Stomach (tissue), 9 donors: Measurements from ENCODE around the gene CD101. TPM values are rescaled to one million over a fixed set of nuclear protein-coding genes. Genes with fewer than 3 reads are reported as not detected.

ENCODE experiments used
- DNase-seq, 2 donors: peaks; one replicate each; pipeline versions ENCODE4 v3.0.0 to v3.0.0-alpha.2; 2013 to 2019
- H3K27ac ChIP-seq, 5 donors: fragments of 200-600 bp in 4 of 5; sonication (generic) in 4 of 5; one replicate each; pipeline ENCODE4 v1.5.1; 2013 to 2019; ENCODE audit warnings: mild to moderate bottlenecking in 1 of 5, moderate library complexity in 1 of 5
- H3K27me3 ChIP-seq, 3 donors: fragments of 200-600 bp; sonication (generic); one replicate each; pipeline ENCODE4 v1.5.1; 2017 to 2019; ENCODE audit warnings: mixed run types in 1 of 3
- H3K36me3 ChIP-seq, 4 donors: fragments of 200-600 bp; sonication (generic); 1 replicate in 3 of 4; 2 replicates in 1 of 4; pipeline ENCODE4 v1.5.1; 2016 to 2019
- H3K4me1 ChIP-seq, 4 donors: fragments of 200-600 bp; sonication (generic); one replicate each; pipeline ENCODE4 v1.5.1; 2016 to 2019
- H3K4me3 ChIP-seq, 4 donors: fragments of 200-600 bp; sonication (generic) in 3 of 4; one replicate each; pipeline ENCODE4 v1.5.1; 2016 to 2019; ENCODE audit warnings: mild to moderate bottlenecking in 1 of 4
- H3K9me3 ChIP-seq, 4 donors: fragments of 200-600 bp; sonication (generic); one replicate each; pipeline ENCODE4 v1.5.1; 2016 to 2019
- CTCF ChIP-seq, 7 experiments: fragments of 450-650 bp in 4 of 7; fragments of 200-600 bp in 3 of 7; sonication (generic) in 3 of 7; IDR thresholded peaks; one replicate each; pipeline ENCODE4 v1.5.1; 2016 to 2019; ENCODE audit warnings: antibody characterized with exemption in 7 of 7, control low read depth in 2 of 7, mild to moderate bottlenecking in 1 of 7
- EP300 ChIP-seq: sonication (generic); formaldehyde crosslinking; IDR thresholded peaks from one replicate; pipeline ENCODE4 v1.6.1; 2017; ENCODE audit warnings: antibody characterized with exemption
- POLR2A ChIP-seq, 4 donors: fragments of 450-650 bp; IDR thresholded peaks; one replicate each; pipeline ENCODE4 v1.6.1; 2016; ENCODE audit warnings: antibody characterized with exemption in 4 of 4, control low read depth in 2 of 4, mild to moderate bottlenecking in 1 of 4, moderate library complexity in 1 of 4
- POLR2AphosphoS5 ChIP-seq, 3 donors: sonication (generic); formaldehyde crosslinking; IDR thresholded peaks; one replicate each; pipeline ENCODE4 v1.6.1; 2016; ENCODE audit warnings: antibody characterized with exemption in 3 of 3
- WGBS, 5 donors: extraction: QIAGEN DNeasy Blood & Tissue Kit in 3 of 5; methylation state at CpG; one replicate each; pipeline versions ENCODE4 v1.1.5 to v1.1.7; 2013 to 2018; 5-methylcytosine and 5-hydroxymethylcytosine counted together
- intact Hi-C: fragments of 100-400 bp; cut with DNase I; formaldehyde crosslinking; loops from one replicate; pipeline ENCODE4 v1.15.1; 2023; ENCODE audit warnings: low total_unique reads
- polyA plus RNA-seq, 3 donors: library from polyadenylated mRNA; stranded (reverse); fragments of 200-250 nt; gene quantifications; one replicate each; pipeline ENCODE4 v1.2.3, GENCODE V29; 2013
- total RNA-seq, 5 donors: library from RNA; depleted of rRNA; stranded (reverse); fragments of >200 nt; gene quantifications; one replicate each; pipeline versions ENCODE4 v1.1.0 to v1.2.3, GENCODE V29; 2014 to 2016
- donor health status: healthy with polysubstance abuse.
- donor health status: Bipolar disorder and iron deficiency.
- donor health status: healthy.

CD101 gene
- total and polyA plus RNA-seq, 8 donors = 0.45 to 8.8 (median 1.8) TPM; not detected in 2

- Histone ChIP-seq H3K27ac (no peak overlapping the region), H3K9me3 (no peaks in the 10 kb centered on the region), H3K27me3 (no peaks in the 10 kb centered on the region), H3K4me1 (no peaks in the 10 kb centered on the region), H3K4me3 (no peak overlapping the region), H3K36me3 (peaks cover 0 to 8% (median 0%) of the 10 kb centered on the region in 4 donors)
- 95 to 98% (median 96%) methylated on average over 7 of the region's 7 CpGs for WGBS, 5 donors
- DNase-seq = no peak
- intact Hi-C loops = no loop called here
- TF ChIP-seq POLR2A (IDR thresholded peaks at IDR 0.05) = no peak
Observed at GRCh38 chr1:117025568-117025967, 24.0 kb downstream of the CD101 start.

DNA sequence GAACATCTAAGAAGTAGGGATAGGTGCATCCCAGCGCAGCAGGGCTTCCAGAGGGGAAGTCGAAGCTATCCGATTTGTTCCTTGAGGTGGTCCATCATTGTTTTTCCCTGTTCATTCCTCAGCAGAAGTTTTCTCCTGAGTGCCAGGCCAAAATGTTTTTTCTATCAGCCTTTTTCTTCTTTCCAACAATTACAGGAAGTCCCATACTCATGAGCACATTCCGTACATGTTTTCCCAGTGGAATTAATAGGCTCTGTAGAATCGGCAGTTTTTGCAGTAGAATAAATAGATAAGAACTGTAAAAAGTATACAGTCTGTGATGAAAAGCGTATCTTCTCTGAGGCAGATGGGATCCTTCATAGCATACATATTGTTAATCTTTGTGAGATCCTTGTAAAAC lies 24.8 kb downstream of the CD101 start:
- DNase-seq = no peak
- Histone ChIP-seq H3K27ac (no peak overlapping the region), H3K4me1 (no peaks in the 10 kb centered on the region), H3K4me3 (no peak overlapping the region), H3K27me3 (no peaks in the 10 kb centered on the region), H3K36me3 (peaks cover 0 to 8% (median 0%) of the 10 kb centered on the region in 4 donors), H3K9me3 (no peaks in the 10 kb centered on the region)
- no peak for TF ChIP-seq EP300
- WGBS, 5 donors = 71 to 79% (median 74%) methylated on average over 6 of the region's 6 CpGs
- intact Hi-C loops = no loop called here

DNA sequence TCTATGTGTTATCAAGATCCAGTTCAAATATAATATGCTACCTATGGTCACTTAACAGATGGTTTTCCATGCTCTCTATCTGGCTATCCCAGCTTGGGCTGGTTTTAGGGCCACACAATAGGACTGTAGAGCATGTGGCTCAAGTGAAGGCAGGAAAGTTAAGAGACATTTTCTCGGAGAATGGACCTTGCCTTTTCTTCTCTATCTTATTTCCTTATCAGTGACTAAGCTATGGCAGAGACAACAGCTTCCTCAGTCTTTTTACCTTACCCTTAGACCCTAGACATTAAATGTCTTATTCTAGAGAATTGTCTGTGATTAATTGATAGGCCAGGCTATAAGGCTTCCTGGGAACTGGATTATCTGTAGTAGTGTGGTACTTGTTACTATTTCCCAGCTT lies 28.1 kb downstream of the CD101 start:
- DNase-seq = no peak
- no peak overlapping the region for H3K27ac ChIP-seq
- TF ChIP-seq POLR2AphosphoS5 (IDR thresholded peaks at IDR 0.05) = no peak
- TF ChIP-seq EP300 = no peak
- no peak for TF ChIP-seq CTCF (IDR thresholded peaks at IDR 0.05)
- no peak for TF ChIP-seq POLR2A (IDR thresholded peaks at IDR 0.05)
- no peaks in the 10 kb centered on the region for H3K9me3 ChIP-seq
- H3K36me3 ChIP-seq = peaks cover 0 to 8% (median 0%) of the 10 kb centered on the region in 4 donors
- intact Hi-C loops = no loop called here
- no peaks in the 10 kb centered on the region for H3K4me1 ChIP-seq
- no peak overlapping the region for H3K4me3 ChIP-seq
- no peaks in the 10 kb centered on the region for H3K27me3 ChIP-seq
- 54 to 71% (median 59%) methylated on average over 1 of the region's 1 CpG for WGBS, 5 donors

- no peak for DNase-seq
- intact Hi-C loops = no loop called here
- Histone ChIP-seq H3K9me3 (no peaks in the 10 kb centered on the region), H3K27ac (no peak overlapping the region), H3K4me1 (no peaks in the 10 kb centered on the region), H3K27me3 (no peaks in the 10 kb centered on the region), H3K4me3 (no peak overlapping the region), H3K36me3 (peaks cover 0 to 8% (median 0%) of the 10 kb centered on the region in 4 donors)
- WGBS, 5 donors = 80 to 88% (median 82%) methylated on average over 1 of the region's 1 CpG
- TF ChIP-seq CTCF (IDR thresholded peaks at IDR 0.05) = no peak
- no peak for TF ChIP-seq EP300
- TF ChIP-seq POLR2A (IDR thresholded peaks at IDR 0.05) = no peak
Observed at GRCh38 chr1:117030271-117030877, 28.8 kb downstream of the CD101 start.

- no peak overlapping the region for H3K4me3 ChIP-seq
- no peaks in the 10 kb centered on the region for H3K4me1 ChIP-seq
- no peak for TF ChIP-seq CTCF (IDR thresholded peaks at IDR 0.05)
- no peak for TF ChIP-seq POLR2A (IDR thresholded peaks at IDR 0.05)
- TF ChIP-seq EP300 = no peak
- no peak for TF ChIP-seq POLR2AphosphoS5 (IDR thresholded peaks at IDR 0.05)
- H3K36me3 ChIP-seq = no peaks in the 10 kb centered on the region
- WGBS, 5 donors = 88 to 97% (median 93%) methylated on average over 3 of the region's 3 CpGs
- no peak overlapping the region for H3K27ac ChIP-seq
- DNase-seq = no peak
- no peaks in the 10 kb centered on the region for H3K27me3 ChIP-seq
- no peaks in the 10 kb centered on the region for H3K9me3 ChIP-seq
- intact Hi-C loops = no loop called here
Observed at GRCh38 chr1:117032266-117032665, 30.7 kb downstream of the CD101 start.
